Peyer's patch (tissue), 4 donors: ENCODE results near the gene NRARP. TPM values are rescaled to one million over a fixed set of nuclear protein-coding genes. Genes with fewer than 3 reads are reported as not detected.
A peak's percentile ranks its signal among the peaks of the same experiment; 100 is the strongest.
"Not testable (repeated sequence)": the region's sequence is repeated elsewhere in the genome, so short reads cannot be mapped to it uniquely, and the experiment has no call there.

Experiments
- DNase-seq, 3 donors: peaks; one replicate each; pipeline ENCODE4 v3.0.0-alpha.2; 2017 to 2019
- H3K27ac ChIP-seq, 4 donors: fragments of 200-600 bp; sonication (generic); one replicate each; pipeline ENCODE4 v1.5.1; 2016 to 2019
- H3K27me3 ChIP-seq, 2 donors: fragments of 200-600 bp; sonication (generic); one replicate each; pipeline ENCODE4 v1.5.1; 2019
- H3K36me3 ChIP-seq, 3 donors: fragments of 200-600 bp; sonication (generic); one replicate each; pipeline ENCODE4 v1.5.1; 2016 to 2019
- H3K4me1 ChIP-seq, 4 donors: fragments of 200-600 bp; sonication (generic); one replicate each; pipeline ENCODE4 v1.5.1; 2016 to 2019
- H3K4me3 ChIP-seq, 4 donors: fragments of 200-600 bp; sonication (generic); 1 replicate in 3 of 4; 2 replicates in 1 of 4; pipeline ENCODE4 v1.5.1; 2016 to 2019; ENCODE audit warnings: mild to moderate bottlenecking in 1 of 4
- H3K9me3 ChIP-seq, 4 donors: fragments of 200-600 bp; sonication (generic); one replicate each; pipeline ENCODE4 v1.5.1; 2016 to 2019; ENCODE audit warnings: mild to moderate bottlenecking in 1 of 4
- CTCF ChIP-seq, 6 experiments: fragments of 450-650 bp in 4 of 6; fragments of 200-600 bp in 2 of 6; sonication (generic) in 1 of 6; IDR thresholded peaks; one replicate each; pipeline ENCODE4 v1.5.1; 2017 to 2019; ENCODE audit warnings: antibody characterized with exemption in 6 of 6, mild to moderate bottlenecking in 3 of 6, moderate library complexity in 1 of 6
- POLR2A ChIP-seq, 2 donors: fragments of 450-650 bp; IDR thresholded peaks; one replicate each; pipeline ENCODE4 v1.5.1; 2017; ENCODE audit warnings: antibody characterized with exemption in 2 of 2, mild to moderate bottlenecking in 2 of 2, moderate library complexity in 2 of 2
- total RNA-seq, 4 donors: library from RNA; depleted of rRNA; stranded (reverse); fragments of >200 nt; gene quantifications; one replicate each; pipeline ENCODE4 v1.1.0, GENCODE V29; 2016

NRARP gene
- total RNA-seq, 4 donors from 2014 or later: 35.3 to 56.1 (median 43.8) TPM

GRCh38 chr9:137262173-137262908, 39.7 kb downstream of the NRARP start:
- H3K4me3 ChIP-seq, DNase-seq, H3K9me3 ChIP-seq, H3K27ac ChIP-seq, H3K4me1 ChIP-seq, H3K27me3 ChIP-seq: not testable (repeated sequence)
- TF ChIP-seq CTCF (IDR thresholded peaks at IDR 0.05): peak in 5 of 6 experiments; percentile 16 to 51 (median 47)
- peaks cover 0 to 56% (median 0%) of the 10 kb centered on the region in 3 donors for H3K36me3 ChIP-seq

DNA sequence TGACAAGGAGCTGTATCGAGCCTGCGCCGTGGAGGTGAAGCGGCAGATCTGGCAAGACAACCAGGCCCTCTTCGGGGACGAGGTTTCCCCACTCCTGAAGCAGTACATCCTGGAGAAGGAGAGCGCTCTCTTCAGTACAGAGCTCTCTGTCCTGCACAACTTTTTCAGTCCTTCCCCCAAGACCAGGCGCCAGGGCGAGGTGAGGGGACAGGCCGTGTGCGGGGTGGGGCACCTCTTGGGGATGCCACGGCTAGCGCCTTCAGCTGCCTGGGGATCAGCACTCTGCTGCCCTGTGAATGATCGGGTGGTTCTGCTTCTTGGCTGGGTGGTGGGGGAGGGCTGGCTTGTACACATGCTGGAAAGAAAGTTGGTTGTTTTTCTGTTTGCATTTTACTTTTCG, 45.2 kb downstream of the NRARP start:
- TF ChIP-seq POLR2A (IDR thresholded peaks at IDR 0.05): no peak
- TF ChIP-seq CTCF (IDR thresholded peaks at IDR 0.05): no peak
- Histone ChIP-seq H3K27me3 (no peaks in the 10 kb centered on the region), H3K27ac (no peak overlapping the region), H3K4me3 (no peak overlapping the region), H3K4me1 (peaks cover 4 to 30% (median 12%) of the 10 kb centered on the region in 4 donors), H3K9me3 (no peaks in the 10 kb centered on the region), H3K36me3 (peaks cover 0 to 24% (median 0%) of the 10 kb centered on the region in 3 donors)
- DNase-seq: no peak

DNA sequence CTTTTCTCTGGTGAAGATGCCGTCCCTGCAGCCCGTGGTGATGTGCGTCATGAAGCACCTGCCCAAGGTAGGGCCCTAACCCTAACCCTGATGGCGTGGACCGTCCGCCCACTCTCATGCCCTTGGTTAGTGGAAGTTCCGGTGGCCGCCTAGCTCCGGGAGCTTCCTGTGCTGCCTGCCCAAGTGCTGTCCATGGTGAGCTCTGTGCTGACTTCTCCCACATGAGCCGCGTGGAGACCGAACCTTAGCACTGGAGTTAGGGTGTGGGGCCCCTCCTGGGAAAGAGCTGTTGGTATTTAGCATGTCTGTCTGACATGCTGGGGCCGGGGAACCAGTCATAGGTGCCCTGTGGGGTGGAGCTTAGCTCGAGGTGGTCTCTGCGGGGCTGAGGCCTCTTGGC, 45.7 kb downstream of the NRARP start:
- DNase-seq: no peak
- H3K27ac ChIP-seq: no peak overlapping the region

DNA sequence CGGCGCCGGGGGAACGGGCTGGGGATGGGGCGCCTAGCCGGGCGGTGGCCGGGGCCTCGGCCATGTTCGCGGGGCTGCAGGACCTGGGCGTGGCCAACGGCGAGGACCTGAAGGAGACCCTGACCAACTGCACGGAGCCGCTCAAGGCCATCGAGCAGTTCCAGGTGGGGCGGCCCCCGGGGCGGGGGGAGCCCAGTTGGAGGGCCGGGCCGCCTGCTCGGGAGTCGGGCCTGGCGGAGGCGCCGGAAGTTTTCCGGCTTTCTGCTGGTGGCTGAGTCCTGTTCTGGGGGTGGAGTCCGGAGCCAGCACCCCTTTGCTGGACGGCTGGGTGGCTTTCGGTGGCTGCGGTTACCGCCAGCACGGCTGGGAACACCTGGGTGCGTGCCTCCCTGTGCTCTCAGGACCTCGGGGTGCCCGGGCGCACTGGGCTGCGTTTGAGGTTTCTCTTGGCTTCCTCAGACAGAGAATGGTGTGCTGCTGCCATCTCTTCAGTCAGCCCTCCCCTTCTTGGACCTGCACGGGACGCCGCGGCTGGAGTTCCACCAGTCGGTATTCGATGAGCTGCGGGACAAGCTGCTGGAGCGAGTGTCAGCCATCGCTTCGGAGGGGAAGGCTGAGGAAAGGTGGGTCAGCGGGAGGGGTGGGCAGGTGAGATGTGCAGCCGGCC, 46.5 kb downstream of the NRARP start:
- Histone ChIP-seq H3K4me1 (peaks cover 4 to 30% (median 12%) of the 10 kb centered on the region in 4 donors), H3K36me3 (peaks cover 0 to 24% (median 0%) of the 10 kb centered on the region in 3 donors), H3K27me3 (no peaks in the 10 kb centered on the region), H3K27ac (peak overlapping the region; percentile 81 to 96 (median 90)), H3K9me3 (no peaks in the 10 kb centered on the region), H3K4me3 (peak overlapping the region; percentile 96 to 100 (median 100))
- peak in 1 of 3 donors; percentile 39 for DNase-seq
- TF ChIP-seq CTCF (IDR thresholded peaks at IDR 0.05): no peak

More for the DNA sequence above, 45.7 kb downstream of the NRARP start:
- Histone ChIP-seq H3K27me3 (no peaks in the 10 kb centered on the region), H3K4me3 (peak overlapping the region in 3 of 4 donors; percentile 100), H3K36me3 (peaks cover 0 to 24% (median 0%) of the 10 kb centered on the region in 3 donors), H3K9me3 (no peaks in the 10 kb centered on the region), H3K4me1 (peaks cover 4 to 30% (median 12%) of the 10 kb centered on the region in 4 donors)
- TF ChIP-seq POLR2A (IDR thresholded peaks at IDR 0.05): no peak

GRCh38 chr9:137254624-137255447, 47.2 kb downstream of the NRARP start, which contains the start of gene NELFB:
TSS of gene NELFB (plus strand) at chr9:137255327.
- Histone ChIP-seq H3K4me1 (peaks cover 4 to 30% (median 12%) of the 10 kb centered on the region in 4 donors), H3K9me3 (no peaks in the 10 kb centered on the region), H3K4me3 (peak within 1 kb of the TSS; percentile 96 to 100 (median 100)), H3K27me3 (no peaks in the 10 kb centered on the region), H3K36me3 (peaks cover 0 to 24% (median 0%) of the 10 kb centered on the region in 3 donors), H3K27ac (peak within 1 kb of the TSS; percentile 81 to 96 (median 90))
- peak; percentile 91 to 98 (median 96) for DNase-seq
- TF ChIP-seq POLR2A (IDR thresholded peaks at IDR 0.05) (peak; percentile 74 to 94), CTCF (IDR thresholded peaks at IDR 0.05) (peak in 2 of 6 experiments; percentile 10 to 17)
